Stomach (tissue), 9 donors: ENCODE data around the gene HDAC9. TPM values are rescaled to one million over a fixed set of nuclear protein-coding genes. Genes with fewer than 3 reads are reported as not detected.

Source experiments
- DNase-seq, 2 donors: peaks; one replicate each; pipeline versions ENCODE4 v3.0.0 to v3.0.0-alpha.2; 2013 to 2019
- H3K27ac ChIP-seq, 5 donors: fragments of 200-600 bp in 4 of 5; sonication (generic) in 4 of 5; one replicate each; pipeline ENCODE4 v1.5.1; 2013 to 2019; ENCODE audit warnings: mild to moderate bottlenecking in 1 of 5, moderate library complexity in 1 of 5
- H3K27me3 ChIP-seq, 3 donors: fragments of 200-600 bp; sonication (generic); one replicate each; pipeline ENCODE4 v1.5.1; 2017 to 2019; ENCODE audit warnings: mixed run types in 1 of 3
- H3K36me3 ChIP-seq, 4 donors: fragments of 200-600 bp; sonication (generic); 1 replicate in 3 of 4; 2 replicates in 1 of 4; pipeline ENCODE4 v1.5.1; 2016 to 2019
- H3K4me1 ChIP-seq, 4 donors: fragments of 200-600 bp; sonication (generic); one replicate each; pipeline ENCODE4 v1.5.1; 2016 to 2019
- H3K4me3 ChIP-seq, 4 donors: fragments of 200-600 bp; sonication (generic) in 3 of 4; one replicate each; pipeline ENCODE4 v1.5.1; 2016 to 2019; ENCODE audit warnings: mild to moderate bottlenecking in 1 of 4
- H3K9me3 ChIP-seq, 4 donors: fragments of 200-600 bp; sonication (generic); one replicate each; pipeline ENCODE4 v1.5.1; 2016 to 2019
- EP300 ChIP-seq: sonication (generic); formaldehyde crosslinking; IDR thresholded peaks from one replicate; pipeline ENCODE4 v1.6.1; 2017; ENCODE audit warnings: antibody characterized with exemption
- POLR2A ChIP-seq, 4 donors: fragments of 450-650 bp; IDR thresholded peaks; one replicate each; pipeline ENCODE4 v1.6.1; 2016; ENCODE audit warnings: antibody characterized with exemption in 4 of 4, control low read depth in 2 of 4, mild to moderate bottlenecking in 1 of 4, moderate library complexity in 1 of 4
- POLR2AphosphoS5 ChIP-seq, 3 donors: sonication (generic); formaldehyde crosslinking; IDR thresholded peaks; one replicate each; pipeline ENCODE4 v1.6.1; 2016; ENCODE audit warnings: antibody characterized with exemption in 3 of 3
- WGBS, 5 donors: extraction: QIAGEN DNeasy Blood & Tissue Kit in 3 of 5; methylation state at CpG; one replicate each; pipeline versions ENCODE4 v1.1.5 to v1.1.7; 2013 to 2018; 5-methylcytosine and 5-hydroxymethylcytosine counted together
- intact Hi-C: fragments of 100-400 bp; cut with DNase I; formaldehyde crosslinking; loops from one replicate; pipeline ENCODE4 v1.15.1; 2023; ENCODE audit warnings: low total_unique reads
- polyA plus RNA-seq, 3 donors: library from polyadenylated mRNA; stranded (reverse); fragments of 200-250 nt; gene quantifications; one replicate each; pipeline ENCODE4 v1.2.3, GENCODE V29; 2013
- total RNA-seq, 5 donors: library from RNA; depleted of rRNA; stranded (reverse); fragments of >200 nt; gene quantifications; one replicate each; pipeline versions ENCODE4 v1.1.0 to v1.2.3, GENCODE V29; 2014 to 2016
- TF ChIP-seq, protein P1 (sequence below), 7 experiments: fragments of 450-650 bp in 4 of 7; fragments of 200-600 bp in 3 of 7; sonication (generic) in 3 of 7; IDR thresholded peaks; one replicate each; pipeline ENCODE4 v1.5.1; 2016 to 2019; ENCODE audit warnings: antibody characterized with exemption in 7 of 7, control low read depth in 2 of 7, mild to moderate bottlenecking in 1 of 7
- donor health status: healthy with polysubstance abuse.
- donor health status: Bipolar disorder and iron deficiency.
- donor health status: healthy.

The HDAC9 gene
- total and polyA plus RNA-seq, 8 donors, result 1.4 to 60.0 (median 9.8) TPM

DNA sequence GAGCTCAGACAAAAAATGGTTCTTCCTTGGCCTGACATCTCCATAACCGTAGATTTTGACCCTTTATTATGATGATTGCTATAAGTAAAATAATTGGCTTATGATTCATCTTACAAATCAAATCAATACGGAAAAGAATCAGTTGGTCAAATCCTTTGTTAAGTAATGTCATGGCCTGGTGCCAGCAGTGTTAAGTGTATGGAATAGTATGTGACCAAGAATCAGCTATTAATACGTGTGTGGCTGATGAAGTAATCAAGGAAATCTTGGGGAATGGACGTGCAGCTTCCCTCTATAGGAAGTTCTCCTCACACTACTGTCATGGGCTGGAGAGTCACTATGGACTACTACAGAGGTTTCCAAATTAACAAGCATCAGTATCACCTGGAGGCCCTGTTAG is 391.3 kb downstream of the HDAC9 start:
- Histone ChIP-seq H3K4me1 (peaks cover 0 to 18% (median 2%) of the 10 kb centered on the region in 4 donors), H3K4me3 (no peak overlapping the region), H3K27me3 (no peaks in the 10 kb centered on the region), H3K9me3 (no peaks in the 10 kb centered on the region), H3K36me3 (no peaks in the 10 kb centered on the region), H3K27ac (no peak overlapping the region)
- 66 to 88% (median 84%) methylated on average over 4 of the region's 4 CpGs for WGBS, 5 donors
- intact Hi-C loops, result no loop called here
- no peak for DNase-seq
- no peak for TF ChIP-seq EP300
- TF ChIP-seq, protein P1, sequence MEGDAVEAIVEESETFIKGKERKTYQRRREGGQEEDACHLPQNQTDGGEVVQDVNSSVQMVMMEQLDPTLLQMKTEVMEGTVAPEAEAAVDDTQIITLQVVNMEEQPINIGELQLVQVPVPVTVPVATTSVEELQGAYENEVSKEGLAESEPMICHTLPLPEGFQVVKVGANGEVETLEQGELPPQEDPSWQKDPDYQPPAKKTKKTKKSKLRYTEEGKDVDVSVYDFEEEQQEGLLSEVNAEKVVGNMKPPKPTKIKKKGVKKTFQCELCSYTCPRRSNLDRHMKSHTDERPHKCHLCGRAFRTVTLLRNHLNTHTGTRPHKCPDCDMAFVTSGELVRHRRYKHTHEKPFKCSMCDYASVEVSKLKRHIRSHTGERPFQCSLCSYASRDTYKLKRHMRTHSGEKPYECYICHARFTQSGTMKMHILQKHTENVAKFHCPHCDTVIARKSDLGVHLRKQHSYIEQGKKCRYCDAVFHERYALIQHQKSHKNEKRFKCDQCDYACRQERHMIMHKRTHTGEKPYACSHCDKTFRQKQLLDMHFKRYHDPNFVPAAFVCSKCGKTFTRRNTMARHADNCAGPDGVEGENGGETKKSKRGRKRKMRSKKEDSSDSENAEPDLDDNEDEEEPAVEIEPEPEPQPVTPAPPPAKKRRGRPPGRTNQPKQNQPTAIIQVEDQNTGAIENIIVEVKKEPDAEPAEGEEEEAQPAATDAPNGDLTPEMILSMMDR (IDR thresholded peaks at IDR 0.05), result no peak
- no peak for TF ChIP-seq POLR2A (IDR thresholded peaks at IDR 0.05)
- TF ChIP-seq POLR2AphosphoS5 (IDR thresholded peaks at IDR 0.05), result no peak

DNA sequence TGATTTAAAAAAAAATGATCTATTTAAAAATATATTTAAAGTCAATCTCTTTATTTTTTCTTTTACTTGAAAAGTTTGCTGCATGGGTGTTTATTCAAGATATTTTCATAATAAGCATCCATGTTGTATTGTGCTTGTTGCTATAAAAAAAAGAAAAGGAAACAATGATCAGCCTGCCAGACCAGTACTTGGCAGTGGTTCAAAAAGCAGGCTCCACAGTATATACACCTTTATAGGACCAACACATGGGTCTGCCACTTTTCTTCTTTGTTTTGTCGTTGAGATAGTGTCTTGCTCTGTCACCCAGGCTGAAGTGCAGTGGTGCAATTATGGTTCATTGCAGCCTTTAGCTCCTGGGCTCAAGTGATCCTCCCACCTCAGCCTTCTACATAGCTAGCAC is 393.9 kb downstream of the HDAC9 start:
- peak in 1 of 2 donors; percentile 23 for DNase-seq
- intact Hi-C loops, result no loop called here
- no peak overlapping the region for H3K4me3 ChIP-seq
- no peaks in the 10 kb centered on the region for H3K27me3 ChIP-seq
- no peaks in the 10 kb centered on the region for H3K9me3 ChIP-seq
- 40 to 52% (median 43%) methylated on average over 1 of the region's 1 CpG for WGBS, 5 donors
- H3K4me1 ChIP-seq, result peaks cover 0 to 18% (median 2%) of the 10 kb centered on the region in 4 donors
- TF ChIP-seq POLR2A (IDR thresholded peaks at IDR 0.05) (no peak), EP300 (no peak), POLR2AphosphoS5 (IDR thresholded peaks at IDR 0.05) (no peak)
- TF ChIP-seq, protein P1 (IDR thresholded peaks at IDR 0.05), result no peak
- H3K36me3 ChIP-seq, result no peaks in the 10 kb centered on the region
- H3K27ac ChIP-seq, result no peak overlapping the region

DNA sequence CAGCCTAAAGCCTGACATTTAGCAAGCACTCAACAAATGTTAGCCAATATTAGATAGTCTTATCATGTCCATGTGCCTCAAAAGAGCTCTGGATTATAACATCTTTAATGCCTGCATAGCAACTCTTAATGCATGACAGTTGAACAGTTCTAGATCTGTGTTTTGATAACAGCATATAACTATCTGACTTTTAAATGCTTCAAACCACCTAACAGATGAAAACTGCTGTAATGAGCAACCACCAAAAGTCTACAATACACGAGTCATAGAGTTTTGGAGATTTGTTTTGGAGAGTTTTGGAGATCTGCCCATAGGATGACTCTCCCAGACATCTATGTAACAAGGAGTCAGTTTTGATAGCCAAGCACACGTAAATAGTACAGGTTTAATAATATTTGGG is 394.6 kb downstream of the HDAC9 start:
- no peaks in the 10 kb centered on the region for H3K9me3 ChIP-seq
- TF ChIP-seq POLR2A (IDR thresholded peaks at IDR 0.05) (no peak), EP300 (no peak), POLR2AphosphoS5 (IDR thresholded peaks at IDR 0.05) (no peak)
- TF ChIP-seq, protein P1 (IDR thresholded peaks at IDR 0.05), result no peak

DNA sequence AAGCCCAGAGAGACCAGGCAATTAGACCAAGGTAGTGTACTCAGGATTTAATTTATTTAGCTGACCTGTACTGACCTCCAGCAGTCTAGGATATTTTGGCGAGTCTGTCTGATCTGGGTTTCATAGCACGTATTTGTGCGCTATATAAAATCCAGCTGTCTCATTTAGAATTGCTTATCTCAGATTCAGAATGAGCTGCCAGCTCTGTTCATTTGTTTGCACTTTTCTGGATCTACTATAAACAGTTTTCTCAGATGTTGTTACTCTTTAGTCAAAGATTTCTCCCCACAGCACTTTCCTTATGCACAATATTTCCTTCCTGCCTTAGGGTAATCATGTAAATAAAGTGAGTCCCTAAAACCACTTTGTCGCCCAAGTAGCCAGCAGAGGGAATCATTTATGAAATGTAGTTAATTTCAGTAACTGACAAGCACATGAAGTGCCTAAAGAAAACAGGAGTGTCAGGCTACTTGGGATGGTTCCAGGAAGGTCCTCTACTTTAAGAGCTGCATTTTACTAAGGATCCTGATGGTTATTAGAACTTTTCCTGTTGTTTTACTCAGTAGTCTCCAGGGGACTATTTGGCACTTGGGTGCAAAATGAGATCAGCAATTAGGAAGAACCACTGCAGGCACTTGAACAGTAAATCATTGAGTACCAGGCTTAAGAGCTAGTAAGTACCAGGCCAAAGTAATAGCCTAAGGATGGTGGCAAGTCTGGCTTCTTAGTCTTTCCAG is 395.5 kb downstream of the HDAC9 start:
- no peak overlapping the region for H3K27ac ChIP-seq
- H3K4me3 ChIP-seq, result no peak overlapping the region
- H3K4me1 ChIP-seq, result peaks cover 0 to 18% (median 2%) of the 10 kb centered on the region in 4 donors
- WGBS, 5 donors, result 37 to 62% (median 42%) methylated on average over 4 of the region's 4 CpGs
- intact Hi-C loops, result no loop called here
- TF ChIP-seq POLR2AphosphoS5 (IDR thresholded peaks at IDR 0.05) (no peak), EP300 (no peak), POLR2A (IDR thresholded peaks at IDR 0.05) (no peak)
- TF ChIP-seq, protein P1 (IDR thresholded peaks at IDR 0.05), result no peak
- no peaks in the 10 kb centered on the region for H3K36me3 ChIP-seq
- no peaks in the 10 kb centered on the region for H3K27me3 ChIP-seq
- H3K9me3 ChIP-seq, result no peaks in the 10 kb centered on the region
- peak in 1 of 2 donors; percentile 23 for DNase-seq

More for the DNA sequence above, 394.6 kb downstream of the HDAC9 start:
- H3K36me3 ChIP-seq, result no peaks in the 10 kb centered on the region
- intact Hi-C loops, result no loop called here
- H3K4me3 ChIP-seq, result no peak overlapping the region
- H3K27ac ChIP-seq, result no peak overlapping the region
- DNase-seq, result no peak
- WGBS, 5 donors, result 20 to 58% (median 48%) methylated on average over 2 of the region's 2 CpGs
- H3K4me1 ChIP-seq, result peaks cover 0 to 18% (median 2%) of the 10 kb centered on the region in 4 donors
- no peaks in the 10 kb centered on the region for H3K27me3 ChIP-seq
